Stimulated activated naive CD8-positive, alpha-beta T cell treated with anti-CD3 and anti-CD28 coated beads, Interleukin-15, Interleukin-2, amounts not matched to agents 100 ng/mL and 50 ng/mL, for 24 hours (primary cell): ENCODE data around the gene CAPN11.

Experiments used
- H3K27ac Mint-ChIP-seq: one replicate; pipeline ENCODE4 v1.8.0; 2021; ENCODE audit warnings: mild to moderate bottlenecking, mixed read lengths
- H3K27me3 Mint-ChIP-seq: one replicate; pipeline ENCODE4 v1.8.0; 2021; ENCODE audit warnings: mixed read lengths
- H3K36me3 Mint-ChIP-seq: one replicate; pipeline ENCODE4 v1.8.0; 2021; ENCODE audit warnings: low read depth, mixed read lengths
- H3K4me1 Mint-ChIP-seq: one replicate; pipeline ENCODE4 v1.8.0; 2021; ENCODE audit warnings: low read depth, mixed read lengths
- H3K4me3 Mint-ChIP-seq: one replicate; pipeline ENCODE4 v1.8.0; 2021; ENCODE audit warnings: mild to moderate bottlenecking, mixed read lengths
- H3K9me3 Mint-ChIP-seq: one replicate; pipeline ENCODE4 v1.8.0; 2021; ENCODE audit warnings: mixed read lengths

The CAPN11 gene

GRCh38 chr6:44161997-44162338 lies 3.3 kb downstream of the CAPN11 start:
- Mint-ChIP-seq H3K27me3 (peaks cover 15% of the 10 kb centered on the region), H3K4me3 (no peak overlapping the region), H3K27ac (peak overlapping the region; percentile 95), H3K9me3 (no peaks in the 10 kb centered on the region), H3K4me1 (peaks cover 36% of the 10 kb centered on the region), H3K36me3 (no peaks in the 10 kb centered on the region)

GRCh38 chr6:44162876-44163625 lies 4.4 kb downstream of the CAPN11 start:
- H3K27ac Mint-ChIP-seq: peak overlapping the region; percentile 95
- H3K27me3 Mint-ChIP-seq: peaks cover 15% of the 10 kb centered on the region
- H3K36me3 Mint-ChIP-seq: no peaks in the 10 kb centered on the region
- no peak overlapping the region for H3K4me3 Mint-ChIP-seq
- H3K4me1 Mint-ChIP-seq: peaks cover 36% of the 10 kb centered on the region
- no peaks in the 10 kb centered on the region for H3K9me3 Mint-ChIP-seq

GRCh38 chr6:44166116-44166515 lies 7.5 kb downstream of the CAPN11 start:
- Mint-ChIP-seq H3K27me3 (peaks cover 18% of the 10 kb centered on the region), H3K4me1 (peaks cover 28% of the 10 kb centered on the region), H3K27ac (peak overlapping the region; percentile 28), H3K4me3 (no peak overlapping the region), H3K36me3 (no peaks in the 10 kb centered on the region), H3K9me3 (no peaks in the 10 kb centered on the region)

- Mint-ChIP-seq H3K27ac (peak overlapping the region; percentile 18), H3K4me1 (peaks cover 23% of the 10 kb centered on the region), H3K4me3 (no peak overlapping the region), H3K9me3 (no peaks in the 10 kb centered on the region), H3K27me3 (peaks cover 18% of the 10 kb centered on the region), H3K36me3 (no peaks in the 10 kb centered on the region)
Observed at GRCh38 chr6:44166591-44167184, 8.1 kb downstream of the CAPN11 start.

GRCh38 chr6:44167567-44167966 lies 8.9 kb downstream of the CAPN11 start:
- no peak overlapping the region for H3K27ac Mint-ChIP-seq
- H3K9me3 Mint-ChIP-seq: no peaks in the 10 kb centered on the region
- H3K27me3 Mint-ChIP-seq: peaks cover 19% of the 10 kb centered on the region
- peaks cover 24% of the 10 kb centered on the region for H3K4me1 Mint-ChIP-seq
- H3K4me3 Mint-ChIP-seq: no peak overlapping the region
- H3K36me3 Mint-ChIP-seq: no peaks in the 10 kb centered on the region

GRCh38 chr6:44169154-44169553 lies 10.5 kb downstream of the CAPN11 start:
- peaks cover 13% of the 10 kb centered on the region for H3K27me3 Mint-ChIP-seq
- no peaks in the 10 kb centered on the region for H3K9me3 Mint-ChIP-seq
- no peaks in the 10 kb centered on the region for H3K36me3 Mint-ChIP-seq
- H3K4me3 Mint-ChIP-seq: no peak overlapping the region
- no peak overlapping the region for H3K27ac Mint-ChIP-seq
- H3K4me1 Mint-ChIP-seq: peaks cover 33% of the 10 kb centered on the region

- Mint-ChIP-seq H3K36me3 (no peaks in the 10 kb centered on the region), H3K27me3 (peaks cover 13% of the 10 kb centered on the region), H3K4me3 (no peak overlapping the region)
Observed at GRCh38 chr6:44169886-44170570, 11.4 kb downstream of the CAPN11 start.

GRCh38 chr6:44171899-44172546 lies 13.4 kb downstream of the CAPN11 start:
- Mint-ChIP-seq H3K27me3 (peaks cover 6% of the 10 kb centered on the region), H3K27ac (peak overlapping the region; percentile 88), H3K9me3 (no peaks in the 10 kb centered on the region), H3K36me3 (no peaks in the 10 kb centered on the region), H3K4me3 (no peak overlapping the region), H3K4me1 (peaks cover 31% of the 10 kb centered on the region)

More at GRCh38 chr6:44169886-44170570, 11.4 kb downstream of the CAPN11 start:
- no peaks in the 10 kb centered on the region for H3K9me3 Mint-ChIP-seq
- peaks cover 33% of the 10 kb centered on the region for H3K4me1 Mint-ChIP-seq
- no peak overlapping the region for H3K27ac Mint-ChIP-seq

- H3K9me3 Mint-ChIP-seq: no peaks in the 10 kb centered on the region
- H3K27ac Mint-ChIP-seq: peak overlapping the region; percentile 88
- no peak overlapping the region for H3K4me3 Mint-ChIP-seq
- peaks cover 6% of the 10 kb centered on the region for H3K27me3 Mint-ChIP-seq
- H3K4me1 Mint-ChIP-seq: peaks cover 36% of the 10 kb centered on the region
- H3K36me3 Mint-ChIP-seq: no peaks in the 10 kb centered on the region
Observed at GRCh38 chr6:44172731-44173500, 14.3 kb downstream of the CAPN11 start.

- Mint-ChIP-seq H3K4me1 (peaks cover 36% of the 10 kb centered on the region), H3K27ac (no peak overlapping the region), H3K27me3 (peaks cover 3% of the 10 kb centered on the region), H3K36me3 (no peaks in the 10 kb centered on the region), H3K4me3 (no peak overlapping the region), H3K9me3 (no peaks in the 10 kb centered on the region)
Observed at GRCh38 chr6:44176130-44176761, 17.6 kb downstream of the CAPN11 start.

GRCh38 chr6:44176762-44177509 lies 18.3 kb downstream of the CAPN11 start:
- Mint-ChIP-seq H3K4me3 (peak overlapping the region; percentile 48), H3K27me3 (peaks cover 3% of the 10 kb centered on the region), H3K36me3 (no peaks in the 10 kb centered on the region), H3K9me3 (no peaks in the 10 kb centered on the region), H3K4me1 (peaks cover 34% of the 10 kb centered on the region), H3K27ac (no peak overlapping the region)

- H3K9me3 Mint-ChIP-seq: no peaks in the 10 kb centered on the region
- no peaks in the 10 kb centered on the region for H3K27me3 Mint-ChIP-seq
- H3K4me1 Mint-ChIP-seq: peaks cover 25% of the 10 kb centered on the region
- no peak overlapping the region for H3K4me3 Mint-ChIP-seq
- no peak overlapping the region for H3K27ac Mint-ChIP-seq
- H3K36me3 Mint-ChIP-seq: no peaks in the 10 kb centered on the region
Observed at GRCh38 chr6:44177691-44178423, 19.2 kb downstream of the CAPN11 start.

GRCh38 chr6:44178424-44179071 lies 19.9 kb downstream of the CAPN11 start:
- Mint-ChIP-seq H3K9me3 (no peaks in the 10 kb centered on the region), H3K4me3 (no peak overlapping the region), H3K27me3 (no peaks in the 10 kb centered on the region), H3K4me1 (peaks cover 19% of the 10 kb centered on the region), H3K36me3 (no peaks in the 10 kb centered on the region), H3K27ac (no peak overlapping the region)
